ENCODE data around the gene MAP7D2. TPM values are rescaled to one million over a fixed set of nuclear protein-coding genes. Genes with fewer than 3 reads are reported as not detected.

The MAP7D2 gene
- total RNA-seq, 4 donors from 2014 or later = 0.22 to 0.27 TPM; not detected in 2

GRCh38 chrX:20147561-20147960 is 30.9 kb upstream of the MAP7D2 start:
- Histone ChIP-seq H3K4me3 (replicated peaks in 1 of 3) (no peak overlapping the region), H3K27me3 (no peaks in the 10 kb centered on the region), H3K36me3 (no peaks in the 10 kb centered on the region), H3K9me3 (no peaks in the 10 kb centered on the region), H3K27ac (no peak overlapping the region), H3K4me1 (no peaks in the 10 kb centered on the region)
- WGBS, 2 donors = 86% methylated on average over 1 of the region's 1 CpG
- intact Hi-C loops (cut with DNase I) = no loop called here
- DNase-seq = no peak
- no peak for TF ChIP-seq CTCF (IDR thresholded peaks at IDR 0.05)
- no peak for TF ChIP-seq POLR2A (IDR thresholded peaks at IDR 0.05)

- H3K27ac ChIP-seq = no peak overlapping the region
- peaks cover 9 to 10% of the 10 kb centered on the region in 2 donors for H3K4me1 ChIP-seq
- no peak overlapping the region for H3K4me3 ChIP-seq (replicated peaks in 1 of 3)
- TF ChIP-seq POLR2A (IDR thresholded peaks at IDR 0.05) (no peak), CTCF (IDR thresholded peaks at IDR 0.05) (no peak)
- DNase-seq = no peak
- no peaks in the 10 kb centered on the region for H3K36me3 ChIP-seq
- no peaks in the 10 kb centered on the region for H3K9me3 ChIP-seq
- intact Hi-C loops (cut with DNase I) = no loop called here
- 84 to 89% methylated on average over 3 of the region's 3 CpGs for WGBS, 2 donors
- no peaks in the 10 kb centered on the region for H3K27me3 ChIP-seq
These were observed 27.8 kb upstream of the MAP7D2 start for GRCh38 chrX:20144491-20144890.

- intact Hi-C loops (cut with DNase I) = no loop called here
- H3K9me3 ChIP-seq = no peaks in the 10 kb centered on the region
- whole genome bisulfite sequencing, 2 donors = 85 to 86% methylated on average over 2 of the region's 2 CpGs
- no peaks in the 10 kb centered on the region for H3K36me3 ChIP-seq
- H3K4me3 ChIP-seq (replicated peaks in 1 of 3) = no peak overlapping the region
- H3K27ac ChIP-seq = no peak overlapping the region
- no peaks in the 10 kb centered on the region for H3K27me3 ChIP-seq
- H3K4me1 ChIP-seq = peaks cover 15 to 17% of the 10 kb centered on the region in 2 donors
- TF ChIP-seq CTCF (IDR thresholded peaks at IDR 0.05) = no peak
- TF ChIP-seq POLR2A (IDR thresholded peaks at IDR 0.05) = no peak
- no peak for DNase-seq
These were observed 26.9 kb upstream of the MAP7D2 start for GRCh38 chrX:20143561-20143960.

- no peak overlapping the region for H3K4me3 ChIP-seq (replicated peaks in 1 of 3)
- H3K4me1 ChIP-seq = peaks cover 15 to 17% of the 10 kb centered on the region in 2 donors
- DNase-seq = no peak
- intact Hi-C loops (cut with DNase I) = no loop called here
- no peaks in the 10 kb centered on the region for H3K36me3 ChIP-seq
- TF ChIP-seq POLR2A (IDR thresholded peaks at IDR 0.05) = no peak
- TF ChIP-seq CTCF (IDR thresholded peaks at IDR 0.05) = no peak
- WGBS, 2 donors = 72 to 78% methylated on average over 6 of the region's 6 CpGs
- H3K9me3 ChIP-seq = no peaks in the 10 kb centered on the region
- H3K27ac ChIP-seq = no peak overlapping the region
- H3K27me3 ChIP-seq = no peaks in the 10 kb centered on the region
These were observed 26.4 kb upstream of the MAP7D2 start for GRCh38 chrX:20143111-20143510.

GRCh38 chrX:20141281-20142220 is 24.8 kb upstream of the MAP7D2 start, which contains the start of gene EIF1AX:
TSS of gene EIF1AX (minus strand) at chrX:20141838. CDS start at chrX:20141640, 198 bp downstream.
- Histone ChIP-seq H3K4me3 (replicated peaks in 1 of 3) (peak within 1 kb of the TSS; percentile 14 to 95 (median 56)), H3K27ac (peak within 1 kb of the TSS; percentile 79 to 93 (median 84)), H3K9me3 (no peaks in the 10 kb centered on the region), H3K36me3 (peaks cover 6 to 11% of the 10 kb centered on the region in 2 donors), H3K4me1 (peaks cover 15 to 17% of the 10 kb centered on the region in 2 donors), H3K27me3 (no peaks in the 10 kb centered on the region)
- TF ChIP-seq POLR2A (IDR thresholded peaks at IDR 0.05) = peak; percentile 7 to 96
- no peak for TF ChIP-seq CTCF (IDR thresholded peaks at IDR 0.05)
- 0% methylated on average over 8 to 23 of the region's 82 CpGs for WGBS, 2 donors
- intact Hi-C loops (cut with DNase I) = no loop called here
- peak; percentile 96 for DNase-seq
